Embryonic facial prominence (tissue), 1 donor: Measurements from ENCODE around the gene SPHK1.
A peak's percentile ranks its signal among the peaks of the same experiment; 100 is the strongest.

Experiments used
- DNase-seq: peaks from one replicate; pipeline ENCODE4 v3.0.0-alpha.2; 2016; ENCODE audit errors: extremely low spot score

The SPHK1 gene

DNA sequence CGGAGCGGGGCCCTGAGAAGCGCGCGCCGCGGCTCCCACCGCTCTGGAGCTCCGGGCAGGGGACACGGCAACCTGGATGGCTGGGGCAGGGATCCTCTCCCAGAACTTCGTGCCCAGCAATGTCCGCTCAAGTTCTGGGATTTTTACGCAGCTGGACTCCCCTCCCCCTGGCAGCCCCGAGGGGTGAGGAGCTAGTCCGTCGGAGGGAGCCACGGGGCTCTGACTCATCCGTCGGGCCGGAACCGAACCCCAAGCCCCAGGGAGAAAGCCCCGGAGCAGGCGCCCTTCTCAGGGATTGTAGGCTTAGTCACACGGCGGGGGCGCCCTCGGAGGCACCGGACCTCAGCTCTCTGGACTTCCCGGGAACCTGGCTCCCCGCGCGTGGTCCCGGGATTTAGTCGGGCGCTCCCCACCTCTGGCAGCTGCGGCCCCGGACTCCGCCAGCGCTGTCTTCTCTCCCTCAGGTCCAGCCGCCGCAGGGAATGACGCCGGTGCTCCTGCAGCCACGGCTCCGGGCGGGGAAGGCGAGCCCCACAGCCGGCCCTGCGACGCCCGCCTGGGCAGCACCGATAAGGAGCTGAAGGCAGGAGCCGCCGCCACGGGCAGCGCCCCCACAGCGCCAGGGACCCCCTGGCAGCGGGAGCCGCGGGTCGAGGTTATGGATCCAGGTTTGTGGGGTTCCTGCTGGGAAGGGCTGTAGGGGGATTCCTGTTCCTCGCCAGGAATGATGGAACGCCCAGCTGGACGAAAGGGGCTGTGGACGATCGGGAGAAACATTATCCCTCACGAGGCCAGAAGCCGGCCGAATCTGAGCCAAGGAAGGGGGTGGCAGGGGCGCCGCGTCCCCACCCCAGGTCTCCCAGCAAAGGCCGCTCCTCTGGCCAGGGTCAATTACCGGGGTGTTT is 830 bp downstream of the SPHK1 start:
- DNase-seq: no peak

DNA sequence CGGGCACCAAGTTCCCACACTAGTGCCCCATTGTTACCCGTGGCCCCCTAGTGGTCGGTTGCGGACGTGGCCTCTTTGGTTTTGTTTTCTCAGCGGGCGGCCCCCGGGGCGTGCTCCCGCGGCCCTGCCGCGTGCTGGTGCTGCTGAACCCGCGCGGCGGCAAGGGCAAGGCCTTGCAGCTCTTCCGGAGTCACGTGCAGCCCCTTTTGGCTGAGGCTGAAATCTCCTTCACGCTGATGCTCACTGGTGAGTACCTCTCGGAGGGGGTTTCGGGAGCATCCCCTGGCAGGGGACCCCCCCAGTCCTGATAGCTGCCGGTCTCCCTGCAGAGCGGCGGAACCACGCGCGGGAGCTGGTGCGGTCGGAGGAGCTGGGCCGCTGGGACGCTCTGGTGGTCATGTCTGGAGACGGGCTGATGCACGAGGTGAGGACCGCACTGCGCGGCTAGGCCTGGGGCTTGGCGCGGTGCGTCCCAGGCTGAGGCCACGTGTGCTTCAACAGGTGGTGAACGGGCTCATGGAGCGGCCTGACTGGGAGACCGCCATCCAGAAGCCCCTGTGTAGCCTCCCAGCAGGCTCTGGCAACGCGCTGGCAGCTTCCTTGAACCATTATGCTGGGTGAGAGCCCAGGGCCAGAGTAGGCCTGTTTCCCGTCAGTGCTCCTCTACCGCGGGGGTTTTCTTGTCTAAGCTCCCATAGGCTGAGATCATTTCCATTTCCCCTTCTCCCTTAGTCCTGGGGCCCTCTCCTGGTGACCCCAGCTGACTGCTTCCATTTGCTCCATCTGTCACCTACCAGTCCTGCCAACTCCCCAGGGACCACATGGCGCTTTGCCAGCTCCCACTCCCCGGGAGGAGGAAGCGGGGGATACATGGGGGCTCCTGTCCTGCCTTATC is 1.7 kb downstream of the SPHK1 start:
- no peak for DNase-seq

DNA sequence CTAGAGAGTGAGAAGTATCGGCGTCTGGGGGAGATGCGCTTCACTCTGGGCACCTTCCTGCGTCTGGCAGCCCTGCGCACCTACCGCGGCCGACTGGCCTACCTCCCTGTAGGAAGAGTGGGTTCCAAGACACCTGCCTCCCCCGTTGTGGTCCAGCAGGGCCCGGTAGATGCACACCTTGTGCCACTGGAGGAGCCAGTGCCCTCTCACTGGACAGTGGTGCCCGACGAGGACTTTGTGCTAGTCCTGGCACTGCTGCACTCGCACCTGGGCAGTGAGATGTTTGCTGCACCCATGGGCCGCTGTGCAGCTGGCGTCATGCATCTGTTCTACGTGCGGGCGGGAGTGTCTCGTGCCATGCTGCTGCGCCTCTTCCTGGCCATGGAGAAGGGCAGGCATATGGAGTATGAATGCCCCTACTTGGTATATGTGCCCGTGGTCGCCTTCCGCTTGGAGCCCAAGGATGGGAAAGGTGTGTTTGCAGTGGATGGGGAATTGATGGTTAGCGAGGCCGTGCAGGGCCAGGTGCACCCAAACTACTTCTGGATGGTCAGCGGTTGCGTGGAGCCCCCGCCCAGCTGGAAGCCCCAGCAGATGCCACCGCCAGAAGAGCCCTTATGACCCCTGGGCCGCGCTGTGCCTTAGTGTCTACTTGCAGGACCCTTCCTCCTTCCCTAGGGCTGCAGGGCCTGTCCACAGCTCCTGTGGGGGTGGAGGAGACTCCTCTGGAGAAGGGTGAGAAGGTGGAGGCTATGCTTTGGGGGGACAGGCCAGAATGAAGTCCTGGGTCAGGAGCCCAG is 2.8 kb downstream of the SPHK1 start:
- DNase-seq: no peak

DNA sequence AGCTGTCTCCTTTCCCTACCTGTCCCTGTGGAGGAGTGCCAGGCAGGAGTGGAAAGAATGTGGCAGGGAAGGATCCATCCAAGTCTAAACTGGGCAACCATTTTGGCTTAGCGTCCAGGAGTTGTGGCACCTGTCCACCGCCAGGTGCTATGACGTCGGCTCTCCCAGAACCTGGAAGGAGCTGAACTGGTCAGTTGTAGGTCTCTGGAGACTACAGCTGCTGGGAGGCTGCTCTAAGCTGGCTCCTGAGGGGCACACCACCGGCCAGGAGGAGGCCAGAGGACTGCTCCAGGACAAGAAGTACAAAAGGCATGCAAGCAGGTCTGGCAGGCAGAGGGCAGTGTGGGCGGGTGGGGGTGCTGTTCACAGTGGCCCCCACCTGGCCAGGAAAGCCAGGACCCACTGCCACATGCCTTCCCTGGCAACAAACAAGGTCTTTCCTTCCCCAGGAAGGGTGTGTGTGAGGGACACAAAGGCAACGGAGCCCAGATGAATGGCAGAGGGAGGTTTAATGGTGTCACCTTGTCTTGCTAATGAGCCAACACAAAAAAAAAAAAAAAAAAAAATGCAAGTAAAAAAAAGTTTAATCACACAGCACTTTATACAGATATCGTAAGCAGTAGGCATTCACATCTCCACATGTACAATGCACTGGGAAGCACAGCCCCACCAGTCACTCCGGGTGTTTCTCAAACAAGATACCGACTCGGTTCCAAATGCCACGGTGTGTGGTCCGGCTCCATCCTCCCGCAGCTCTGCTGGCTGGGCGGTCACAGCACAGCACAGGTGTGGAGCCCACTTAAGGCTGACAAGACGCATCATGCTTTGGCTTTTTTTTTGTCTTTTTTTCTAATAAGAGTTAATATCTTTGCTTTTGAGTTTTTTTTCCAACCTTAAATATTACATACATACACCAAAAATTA is 4.8 kb downstream of the SPHK1 start:
- no peak for DNase-seq

DNA sequence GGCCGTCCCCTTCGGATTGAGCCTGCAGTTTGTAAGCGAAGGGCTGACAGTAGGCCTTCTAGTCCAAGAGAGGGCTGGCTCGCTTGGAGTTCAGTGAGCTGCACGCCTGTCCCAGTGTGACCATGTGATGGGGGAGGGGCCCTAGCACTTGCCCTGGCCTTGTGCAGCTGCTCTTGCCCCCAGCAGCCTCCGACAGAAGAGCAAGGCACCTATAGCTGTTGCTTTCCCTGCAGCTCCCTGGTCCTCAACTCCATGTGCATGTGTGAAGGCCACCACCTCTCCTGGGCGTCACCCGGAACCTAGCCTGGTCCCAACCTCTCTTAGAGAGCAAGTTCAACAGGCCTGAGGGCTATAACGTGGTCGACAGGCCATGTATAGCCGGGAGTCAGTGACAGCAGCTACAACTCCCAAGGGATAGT is 5.6 kb downstream of the SPHK1 start:
- DNase-seq: no peak

- no peak for DNase-seq
Observed at GRCh38 chr17:76391200-76391715, 6.8 kb downstream of the SPHK1 start.

- no peak for DNase-seq
Observed at GRCh38 chr17:76394166-76394565, 9.8 kb downstream of the SPHK1 start.

GRCh38 chr17:76395980-76396379 is 11.6 kb downstream of the SPHK1 start:
- no peak for DNase-seq

DNA sequence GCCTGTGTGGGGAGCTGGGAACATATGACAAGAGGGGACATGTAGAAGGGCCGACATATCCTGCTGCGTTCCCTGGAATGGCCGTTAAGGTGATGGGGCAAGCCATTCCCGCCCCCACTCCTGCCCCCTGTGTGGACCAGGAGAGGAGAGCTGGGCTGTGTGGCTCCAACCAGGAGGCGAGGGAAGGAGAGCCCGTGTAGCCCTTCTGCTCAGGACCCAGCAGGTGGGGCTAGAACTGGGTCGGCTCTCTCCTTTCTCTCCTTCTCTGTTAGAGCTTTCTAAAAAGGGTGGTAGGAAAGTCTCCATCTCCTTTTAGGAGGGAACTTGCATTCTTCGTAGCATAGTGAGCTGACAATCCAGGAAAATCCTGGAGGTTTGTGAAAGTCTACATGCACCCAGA is 12.8 kb downstream of the SPHK1 start:
- no peak for DNase-seq

DNA sequence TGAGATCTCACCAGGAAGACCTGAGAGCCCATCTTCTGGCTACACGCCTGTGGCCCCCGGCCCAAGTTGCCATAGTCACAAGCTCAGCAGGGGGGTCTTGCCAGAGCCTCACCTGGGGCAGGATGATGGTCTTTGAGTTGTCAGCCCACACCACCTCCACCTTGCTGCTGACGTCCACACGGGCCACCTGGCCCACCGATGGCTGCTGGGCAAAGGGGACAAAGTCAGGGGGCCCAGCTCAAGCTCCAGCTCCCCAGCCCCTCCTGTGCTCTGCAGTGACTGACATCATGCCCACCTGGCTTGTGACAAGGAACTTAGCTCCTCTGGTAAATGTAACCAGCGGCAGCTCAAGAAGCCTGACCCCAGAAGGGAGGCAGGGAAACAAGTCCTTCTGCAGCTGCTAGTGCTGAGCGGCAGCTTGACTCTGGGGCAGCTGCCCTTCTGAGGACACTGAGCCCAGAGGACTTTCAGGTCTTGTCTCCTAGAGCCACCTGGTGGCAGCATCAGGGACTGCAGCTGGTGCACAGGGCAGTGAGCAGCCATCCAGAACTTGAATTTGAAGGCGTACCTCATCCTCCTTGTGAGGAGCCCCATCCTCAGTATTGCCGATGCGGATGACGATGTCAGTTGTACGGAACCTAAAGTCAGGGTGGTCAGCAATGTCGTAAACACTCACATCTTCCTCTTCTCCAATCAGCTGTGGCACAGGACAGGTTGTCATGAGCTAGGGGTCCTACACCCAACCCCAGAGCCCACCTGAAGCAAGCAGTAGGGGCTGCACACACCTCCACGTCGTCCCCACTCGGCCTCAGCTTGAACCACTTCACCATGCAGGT is 13.5 kb downstream of the SPHK1 start:
- no peak for DNase-seq

- no peak for DNase-seq
Observed at GRCh38 chr17:76398523-76399174, 14.2 kb downstream of the SPHK1 start.

DNA sequence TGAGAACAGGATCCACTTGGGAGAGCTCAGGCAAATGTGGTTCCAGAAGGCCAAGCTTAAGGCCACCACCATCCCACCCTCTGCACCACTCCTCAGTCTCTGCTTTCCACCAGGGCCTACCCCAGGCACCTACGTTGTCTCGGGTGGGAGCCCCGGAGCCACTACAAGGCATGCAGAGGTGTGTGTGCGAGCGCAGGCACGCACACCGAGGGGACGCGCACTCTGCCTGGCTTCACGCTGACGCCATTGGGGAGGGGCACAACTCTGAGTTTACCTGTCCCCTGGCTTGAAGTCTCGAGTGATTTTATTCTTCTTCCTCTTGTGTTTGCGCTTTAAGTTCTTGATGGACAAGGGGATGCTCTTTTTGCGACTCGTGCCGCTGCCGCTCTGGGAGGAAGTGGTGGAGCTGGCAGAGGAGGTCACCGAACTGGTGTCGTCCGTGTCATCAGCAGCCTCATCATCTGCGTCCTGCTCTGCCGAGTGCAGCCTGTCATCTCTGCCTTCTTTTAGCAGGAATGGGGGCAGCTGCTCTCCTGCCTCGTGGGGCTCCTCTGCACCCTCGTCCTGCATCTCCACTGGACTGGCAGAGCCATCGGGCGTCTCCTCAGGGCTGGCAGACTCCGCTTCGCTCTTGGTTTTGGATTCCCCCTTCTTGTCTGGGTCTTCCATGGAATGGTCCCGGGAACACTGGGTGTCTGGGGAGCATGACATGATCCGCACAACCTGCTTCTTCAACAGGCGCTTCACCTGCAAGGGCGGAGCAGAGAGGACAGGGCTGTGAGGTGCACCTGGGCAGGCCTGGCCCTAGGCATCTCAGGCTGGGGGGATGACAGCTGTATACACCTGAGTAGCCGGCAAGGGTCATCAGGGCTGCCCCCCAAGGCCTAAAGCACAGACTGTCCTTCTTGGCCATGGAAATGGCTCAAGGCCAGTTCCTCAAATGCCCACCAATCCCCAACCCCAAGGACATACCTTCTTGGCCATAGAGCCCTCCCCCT is 15.1 kb downstream of the SPHK1 start:
- DNase-seq: no peak

DNA sequence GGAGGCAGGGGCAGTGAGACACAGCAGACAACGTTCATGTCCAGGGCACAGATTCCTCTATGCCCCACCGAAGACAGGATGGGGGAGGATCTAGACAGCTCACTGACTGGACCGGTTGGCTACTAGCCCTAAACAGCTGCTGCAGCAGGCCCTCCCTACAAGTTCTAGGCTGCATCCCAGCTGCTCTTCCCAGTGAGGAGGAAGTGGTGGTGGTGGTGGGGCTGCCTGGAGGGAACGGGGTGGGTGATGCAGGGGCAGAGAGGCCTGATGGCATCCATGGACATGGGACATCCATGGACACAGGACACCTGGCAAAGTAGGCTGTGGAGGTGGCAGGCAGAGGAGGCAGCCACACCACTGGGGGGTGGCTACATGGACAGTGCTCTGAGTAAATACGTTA is 18.3 kb downstream of the SPHK1 start:
- DNase-seq: no peak

DNA sequence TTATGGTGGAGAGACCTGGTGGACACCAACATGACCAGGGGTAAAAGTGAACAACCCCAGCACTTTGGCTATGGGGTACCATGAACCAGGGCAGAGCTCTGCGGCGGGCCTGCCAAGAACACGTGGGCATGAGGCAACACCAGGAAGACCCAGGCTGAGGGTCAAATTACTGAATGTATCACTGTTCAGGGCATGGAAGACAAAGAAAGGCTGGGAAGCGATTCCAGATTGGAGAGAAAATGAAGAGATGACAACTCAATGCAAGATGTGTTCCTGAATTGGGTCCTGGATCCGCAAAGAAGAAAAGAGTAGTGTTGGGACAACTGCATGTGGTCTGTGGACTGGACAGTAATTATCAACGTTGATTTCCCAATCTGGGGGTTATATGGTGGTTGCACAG is 19.8 kb downstream of the SPHK1 start:
- no peak for DNase-seq

DNA sequence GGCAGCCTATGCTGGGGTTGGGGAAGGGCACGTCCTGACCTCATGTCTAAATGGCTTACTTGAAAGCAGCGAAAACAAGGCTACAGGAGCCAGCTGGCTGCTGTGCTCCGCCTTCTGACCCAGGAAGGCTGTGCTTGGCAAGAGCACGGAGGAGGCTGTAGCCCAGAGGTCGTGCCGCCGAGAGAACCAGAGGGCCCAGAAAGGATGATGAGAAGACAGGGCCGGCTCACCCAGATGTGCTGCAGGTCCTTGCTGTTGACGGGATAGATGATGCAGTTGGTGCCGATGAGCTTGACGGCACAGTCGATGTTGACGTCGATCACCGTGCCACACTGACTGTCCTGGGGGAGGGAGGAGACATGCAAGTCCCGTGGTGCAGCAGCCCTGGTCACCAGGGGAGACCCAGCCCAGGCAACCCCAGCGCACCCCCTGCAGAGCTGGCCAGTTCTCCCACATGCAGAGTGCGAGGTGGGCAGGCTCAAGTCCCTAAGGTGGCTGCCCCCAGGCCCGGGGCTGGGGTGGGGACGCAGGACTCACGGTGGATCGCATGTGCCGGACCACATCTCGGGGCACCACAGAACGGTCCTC is 20.7 kb downstream of the SPHK1 start:
- peak; percentile 4 for DNase-seq

GRCh38 chr17:76405607-76405966 is 21.2 kb downstream of the SPHK1 start:
- DNase-seq: no peak

DNA sequence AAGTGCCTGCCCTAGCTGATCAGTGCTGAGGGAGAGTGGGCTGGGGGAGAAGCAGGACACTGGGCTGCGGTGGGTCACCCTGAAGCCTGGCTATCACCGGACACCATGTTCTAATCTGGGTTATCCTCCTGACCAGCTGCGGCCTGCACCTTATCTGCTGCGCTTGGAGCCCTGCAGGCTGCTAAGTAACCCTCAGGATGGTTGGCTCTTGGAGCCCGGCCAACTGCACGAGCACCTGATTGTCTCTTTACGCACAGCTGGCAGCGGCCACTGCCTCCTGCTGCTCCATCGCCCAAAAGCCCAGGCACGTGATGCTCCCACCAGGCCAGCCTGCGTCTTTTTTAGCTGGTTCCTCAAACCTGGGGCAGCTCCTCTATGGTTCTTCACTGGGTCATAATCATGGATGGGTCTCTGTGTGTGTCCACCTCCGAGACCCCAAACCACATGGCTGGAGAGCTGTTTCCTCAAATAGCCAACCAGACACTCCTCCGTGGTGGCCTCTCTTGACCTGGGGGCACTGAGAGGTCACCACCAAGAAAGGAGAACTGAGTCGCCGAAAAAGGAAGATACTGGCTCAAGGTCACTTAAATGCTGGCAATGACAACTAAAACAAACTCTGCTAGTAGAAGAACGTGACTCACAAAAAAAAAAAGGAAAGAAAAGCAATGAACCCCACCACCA is 21.7 kb downstream of the SPHK1 start:
- no peak for DNase-seq
